Measurements from ENCODE around the gene MYT1. TPM values are rescaled to one million over a fixed set of nuclear protein-coding genes. Genes with fewer than 3 reads are reported as not detected.
"Not testable (repeated sequence)": the region's sequence is repeated elsewhere in the genome, so short reads cannot be mapped to it uniquely, and the experiment has no call there.

MYT1 gene
- total RNA-seq, 1 donor from 2014 or later, result not detected

GRCh38 chr20:64182146-64182865, 18.1 kb downstream of the MYT1 start:
- intact Hi-C loops (cut with DNase I), result no loop called here

GRCh38 chr20:64183313-64183712, 19.1 kb downstream of the MYT1 start:
- no peak for TF ChIP-seq POLR2AphosphoS5 (IDR thresholded peaks at IDR 0.05; ENCODE audit: insufficient read depth in 1 of 2, low read depth in 1 of 2)
- TF ChIP-seq CTCF (IDR thresholded peaks at IDR 0.05), result no peak
- TF ChIP-seq POLR2A (IDR thresholded peaks at IDR 0.05), result no peak
- Histone ChIP-seq H3K9me3 (no peaks in the 10 kb centered on the region), H3K27ac (no peak overlapping the region), H3K4me3 (no peak overlapping the region), H3K36me3 (no peaks in the 10 kb centered on the region), H3K4me1 (no peaks in the 10 kb centered on the region), H3K27me3 (no peaks in the 10 kb centered on the region)
- intact Hi-C loops (cut with DNase I), result no loop called here
- no peak for DNase-seq (ENCODE audit: extremely low spot score in 2 of 2)

More at GRCh38 chr20:64182146-64182865, 18.1 kb downstream of the MYT1 start:
- TF ChIP-seq POLR2AphosphoS5 (IDR thresholded peaks at IDR 0.05; ENCODE audit: insufficient read depth in 1 of 2, low read depth in 1 of 2), result no peak
- no peak for TF ChIP-seq CTCF (IDR thresholded peaks at IDR 0.05)
- no peak for TF ChIP-seq POLR2A (IDR thresholded peaks at IDR 0.05)
- Histone ChIP-seq H3K4me1 (no peaks in the 10 kb centered on the region), H3K4me3 (no peak overlapping the region), H3K27ac (no peak overlapping the region), H3K27me3 (no peaks in the 10 kb centered on the region), H3K9me3 (no peaks in the 10 kb centered on the region), H3K36me3 (no peaks in the 10 kb centered on the region)
- DNase-seq (ENCODE audit: extremely low spot score in 2 of 2), result no peak

GRCh38 chr20:64184795-64185194, 20.5 kb downstream of the MYT1 start:
- no peak for TF ChIP-seq POLR2AphosphoS5 (IDR thresholded peaks at IDR 0.05; ENCODE audit: insufficient read depth in 1 of 2, low read depth in 1 of 2)
- no peak for TF ChIP-seq POLR2A (IDR thresholded peaks at IDR 0.05)
- TF ChIP-seq CTCF (IDR thresholded peaks at IDR 0.05), result no peak
- H3K9me3 ChIP-seq, result no peaks in the 10 kb centered on the region
- no peak for DNase-seq (ENCODE audit: extremely low spot score in 2 of 2)

GRCh38 chr20:64185276-64185900, 21.1 kb downstream of the MYT1 start:
- Histone ChIP-seq H3K27me3 (no peaks in the 10 kb centered on the region), H3K27ac (no peak overlapping the region), H3K4me3 (no peak overlapping the region), H3K36me3 (no peaks in the 10 kb centered on the region), H3K4me1 (no peaks in the 10 kb centered on the region), H3K9me3 (no peaks in the 10 kb centered on the region)
- intact Hi-C loops (cut with DNase I), result no loop called here
- no peak for DNase-seq (ENCODE audit: extremely low spot score in 2 of 2)
- no peak for TF ChIP-seq POLR2A (IDR thresholded peaks at IDR 0.05)
- TF ChIP-seq POLR2AphosphoS5 (IDR thresholded peaks at IDR 0.05; ENCODE audit: insufficient read depth in 1 of 2, low read depth in 1 of 2), result no peak
- no peak for TF ChIP-seq CTCF (IDR thresholded peaks at IDR 0.05)

More at GRCh38 chr20:64184795-64185194, 20.5 kb downstream of the MYT1 start:
- Histone ChIP-seq H3K4me1 (no peaks in the 10 kb centered on the region), H3K27ac (no peak overlapping the region), H3K36me3 (no peaks in the 10 kb centered on the region), H3K4me3 (no peak overlapping the region), H3K27me3 (no peaks in the 10 kb centered on the region)
- intact Hi-C loops (cut with DNase I), result no loop called here

- Histone ChIP-seq H3K4me3 (no peak overlapping the region), H3K27ac (no peak overlapping the region), H3K27me3 (no peaks in the 10 kb centered on the region), H3K36me3 (no peaks in the 10 kb centered on the region), H3K9me3 (no peaks in the 10 kb centered on the region), H3K4me1 (no peaks in the 10 kb centered on the region)
- no peak for DNase-seq (ENCODE audit: extremely low spot score in 2 of 2)
- TF ChIP-seq CTCF (IDR thresholded peaks at IDR 0.05) (no peak), POLR2A (IDR thresholded peaks at IDR 0.05) (no peak), POLR2AphosphoS5 (IDR thresholded peaks at IDR 0.05; ENCODE audit: insufficient read depth in 1 of 2, low read depth in 1 of 2) (no peak)
- intact Hi-C loops (cut with DNase I), result no loop called here
Measured at GRCh38 chr20:64186071-64186598, 21.9 kb downstream of the MYT1 start.

- intact Hi-C loops (cut with DNase I), result not testable (repeated sequence)
Measured at GRCh38 chr20:64187213-64187612, 23.0 kb downstream of the MYT1 start.

More at GRCh38 chr20:64187213-64187612, 23.0 kb downstream of the MYT1 start:
- not testable (repeated sequence) for H3K4me3 ChIP-seq; H3K27ac ChIP-seq; H3K27me3 ChIP-seq; H3K36me3 ChIP-seq; H3K4me1 ChIP-seq; H3K9me3 ChIP-seq; DNase-seq (ENCODE audit: extremely low spot score in 2 of 2)
